Stomach smooth muscle (tissue), 2 donors: Measurements from ENCODE around the gene MED16.
A peak's percentile ranks its signal among the peaks of the same experiment; 100 is the strongest.

ENCODE experiments used
- H3K27ac ChIP-seq: one replicate; pipeline ENCODE4 v1.7.0; 2013; ENCODE audit warnings: mild to moderate bottlenecking, low read length, inconsistent platforms
- H3K27me3 ChIP-seq, 2 donors: one replicate each; pipeline ENCODE4 v1.7.0; 2013; ENCODE audit warnings: low read length in 2 of 2; ENCODE audit not compliant: insufficient read depth in 2 of 2, control insufficient read depth in 1 of 2
- H3K36me3 ChIP-seq, 2 donors: one replicate each; pipeline ENCODE4 v1.7.0; 2013; ENCODE audit warnings: low read length in 2 of 2; ENCODE audit not compliant: control insufficient read depth in 2 of 2, insufficient read depth in 2 of 2
- H3K4me1 ChIP-seq: one replicate; pipeline ENCODE4 v1.7.0; 2013; ENCODE audit warnings: low read length; ENCODE audit not compliant: control insufficient read depth, insufficient read depth
- H3K4me3 ChIP-seq, 2 donors: one replicate each; pipeline ENCODE4 v1.7.0; 2013; ENCODE audit warnings: low read length in 2 of 2
- H3K9ac ChIP-seq, 2 donors: one replicate each; pipeline ENCODE4 v1.7.0; 2013; ENCODE audit warnings: low read length in 2 of 2, mild to moderate bottlenecking in 1 of 2
- H3K9me3 ChIP-seq, 2 donors: one replicate each; pipeline ENCODE4 v1.7.0; 2013; ENCODE audit warnings: low read length in 2 of 2; ENCODE audit not compliant: control insufficient read depth in 2 of 2
- donor health status: healthy.
- donor health status: Pancreatic carcinoma.

The MED16 gene

GRCh38 chr19:892894-893689 lies at the start of gene MED16, which contains the start of gene RNU6-9:
Gene MED16 (minus strand): TSS chr19:893187. CDS start chr19:891131, 2,056 bp downstream.
Gene RNU6-9 (plus strand): TSS chr19:893484.
- Histone ChIP-seq H3K9ac (peak within 1 kb of the TSS; percentile 78 to 89), H3K27me3 (no peaks in the 10 kb centered on the region), H3K4me1 (peaks cover 14% of the 10 kb centered on the region), H3K4me3 (peak within 1 kb of the TSS; percentile 69 to 85), H3K36me3 (peaks cover 6 to 13% of the 10 kb centered on the region in 2 donors), H3K27ac (peak within 1 kb of the TSS; percentile 87), H3K9me3 (no peaks in the 10 kb centered on the region)

GRCh38 chr19:942133-942645 lies 49.2 kb upstream of the MED16 start:
- Histone ChIP-seq H3K4me3 (no peak overlapping the region), H3K27ac (no peak overlapping the region), H3K36me3 (peaks cover 0 to 3% of the 10 kb centered on the region in 2 donors), H3K9me3 (no peaks in the 10 kb centered on the region), H3K27me3 (no peaks in the 10 kb centered on the region), H3K9ac (no peak overlapping the region), H3K4me1 (peaks cover 19% of the 10 kb centered on the region)

- no peaks in the 10 kb centered on the region for H3K9me3 ChIP-seq
- H3K27me3 ChIP-seq, result no peaks in the 10 kb centered on the region
- peaks cover 19% of the 10 kb centered on the region for H3K4me1 ChIP-seq
- H3K4me3 ChIP-seq, result peak overlapping the region; percentile 55 to 74
- peaks cover 0 to 3% of the 10 kb centered on the region in 2 donors for H3K36me3 ChIP-seq
- H3K27ac ChIP-seq, result peak overlapping the region; percentile 24
- peak overlapping the region; percentile 29 to 60 for H3K9ac ChIP-seq
Measured at GRCh38 chr19:941292-942132, 48.5 kb upstream of the MED16 start.

GRCh38 chr19:940591-941291 lies 47.8 kb upstream of the MED16 start:
- Histone ChIP-seq H3K36me3 (peaks cover 0 to 3% of the 10 kb centered on the region in 2 donors), H3K27ac (peak overlapping the region; percentile 66)

GRCh38 chr19:939922-940321 lies 46.9 kb upstream of the MED16 start:
- Histone ChIP-seq H3K4me3 (no peak overlapping the region), H3K4me1 (peaks cover 24% of the 10 kb centered on the region), H3K9ac (no peak overlapping the region), H3K27me3 (no peaks in the 10 kb centered on the region), H3K36me3 (peaks cover 0 to 3% of the 10 kb centered on the region in 2 donors), H3K27ac (peak overlapping the region; percentile 66), H3K9me3 (no peaks in the 10 kb centered on the region)

More at GRCh38 chr19:940591-941291, 47.8 kb upstream of the MED16 start:
- Histone ChIP-seq H3K27me3 (no peaks in the 10 kb centered on the region), H3K9me3 (no peaks in the 10 kb centered on the region), H3K9ac (peak overlapping the region; percentile 47 to 60), H3K4me3 (peak overlapping the region; percentile 55 to 74), H3K4me1 (peaks cover 19% of the 10 kb centered on the region)

- Histone ChIP-seq H3K4me1 (peaks cover 29% of the 10 kb centered on the region), H3K4me3 (no peak overlapping the region), H3K27me3 (no peaks in the 10 kb centered on the region), H3K9ac (no peak overlapping the region), H3K36me3 (peaks cover 0 to 3% of the 10 kb centered on the region in 2 donors), H3K9me3 (no peaks in the 10 kb centered on the region), H3K27ac (no peak overlapping the region)
Measured at GRCh38 chr19:939439-939838, 46.5 kb upstream of the MED16 start.

GRCh38 chr19:938233-938923 lies 45.4 kb upstream of the MED16 start:
- H3K4me1 ChIP-seq, result peaks cover 40% of the 10 kb centered on the region
- H3K9ac ChIP-seq, result no peak overlapping the region
- H3K9me3 ChIP-seq, result no peaks in the 10 kb centered on the region
- no peak overlapping the region for H3K4me3 ChIP-seq
- peaks cover 0 to 3% of the 10 kb centered on the region in 2 donors for H3K36me3 ChIP-seq
- H3K27ac ChIP-seq, result no peak overlapping the region
- H3K27me3 ChIP-seq, result no peaks in the 10 kb centered on the region

GRCh38 chr19:937259-937694 lies 44.3 kb upstream of the MED16 start:
- H3K27ac ChIP-seq, result no peak overlapping the region
- no peaks in the 10 kb centered on the region for H3K9me3 ChIP-seq
- H3K27me3 ChIP-seq, result no peaks in the 10 kb centered on the region
- H3K4me3 ChIP-seq, result no peak overlapping the region
- H3K4me1 ChIP-seq, result peaks cover 49% of the 10 kb centered on the region
- no peaks in the 10 kb centered on the region for H3K36me3 ChIP-seq
- H3K9ac ChIP-seq, result no peak overlapping the region

GRCh38 chr19:936175-936546 lies 43.2 kb upstream of the MED16 start:
- Histone ChIP-seq H3K9ac (no peak overlapping the region), H3K4me1 (peaks cover 44% of the 10 kb centered on the region), H3K9me3 (no peaks in the 10 kb centered on the region), H3K36me3 (no peaks in the 10 kb centered on the region), H3K27ac (no peak overlapping the region), H3K4me3 (no peak overlapping the region), H3K27me3 (no peaks in the 10 kb centered on the region)
